Measurements from ENCODE around the gene POLR3G.

DNA sequence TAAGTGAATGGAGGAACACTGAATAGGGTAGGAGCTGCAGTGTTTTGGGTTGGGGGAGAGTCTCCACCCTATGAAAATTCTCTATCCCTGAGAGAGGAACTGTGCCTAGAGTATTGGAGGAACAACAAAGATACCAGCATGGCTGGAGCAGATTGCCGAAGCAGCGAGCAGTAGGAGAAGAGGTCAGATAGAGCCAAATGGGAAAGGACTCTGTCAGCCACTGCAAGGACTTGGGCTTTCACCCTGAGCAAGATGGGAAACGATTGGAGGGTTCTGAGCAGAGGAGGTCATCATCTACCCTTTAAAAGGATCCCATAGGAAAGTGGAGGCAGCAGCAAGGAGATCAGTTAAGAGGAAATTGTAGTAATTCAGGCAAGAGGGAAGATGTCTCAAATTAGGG, 59.1 kb downstream of the POLR3G start:
- TF ChIP-seq, protein P1, sequence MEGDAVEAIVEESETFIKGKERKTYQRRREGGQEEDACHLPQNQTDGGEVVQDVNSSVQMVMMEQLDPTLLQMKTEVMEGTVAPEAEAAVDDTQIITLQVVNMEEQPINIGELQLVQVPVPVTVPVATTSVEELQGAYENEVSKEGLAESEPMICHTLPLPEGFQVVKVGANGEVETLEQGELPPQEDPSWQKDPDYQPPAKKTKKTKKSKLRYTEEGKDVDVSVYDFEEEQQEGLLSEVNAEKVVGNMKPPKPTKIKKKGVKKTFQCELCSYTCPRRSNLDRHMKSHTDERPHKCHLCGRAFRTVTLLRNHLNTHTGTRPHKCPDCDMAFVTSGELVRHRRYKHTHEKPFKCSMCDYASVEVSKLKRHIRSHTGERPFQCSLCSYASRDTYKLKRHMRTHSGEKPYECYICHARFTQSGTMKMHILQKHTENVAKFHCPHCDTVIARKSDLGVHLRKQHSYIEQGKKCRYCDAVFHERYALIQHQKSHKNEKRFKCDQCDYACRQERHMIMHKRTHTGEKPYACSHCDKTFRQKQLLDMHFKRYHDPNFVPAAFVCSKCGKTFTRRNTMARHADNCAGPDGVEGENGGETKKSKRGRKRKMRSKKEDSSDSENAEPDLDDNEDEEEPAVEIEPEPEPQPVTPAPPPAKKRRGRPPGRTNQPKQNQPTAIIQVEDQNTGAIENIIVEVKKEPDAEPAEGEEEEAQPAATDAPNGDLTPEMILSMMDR (IDR thresholded peaks at IDR 0.05): no peak
- TF ChIP-seq POLR2A (IDR thresholded peaks at IDR 0.05): no peak

All from heart left ventricle (tissue), 13 donors.